ENCODE results near the gene C9orf50.

DNA sequence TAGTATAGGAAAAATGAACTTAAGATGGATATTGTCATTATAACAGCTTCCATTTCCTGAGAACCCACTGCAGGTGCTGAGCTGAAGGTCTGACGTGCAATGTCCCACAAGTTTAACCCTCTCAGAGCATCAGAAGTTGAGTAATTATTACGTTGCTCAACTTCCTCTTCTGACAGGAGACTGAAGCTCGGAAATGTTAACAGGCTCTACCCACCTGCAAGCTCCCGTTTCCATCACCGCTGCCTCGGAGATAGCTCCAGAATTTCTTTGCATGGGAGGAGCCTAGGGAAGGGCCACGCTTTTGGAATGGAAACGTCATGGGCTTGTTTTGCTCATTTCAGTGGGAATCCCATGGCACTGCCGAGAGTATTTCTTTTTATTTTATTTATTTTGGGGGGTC lies 4.0 kb upstream of the C9orf50 start:
- TF ChIP-seq ZNF350 (tag by site-specific recombination; IDR thresholded peaks at IDR 0.05) (no peak), YY1 (tag by site-specific recombination; IDR thresholded peaks at IDR 0.05) (no peak), ZNF239 (tag by site-specific recombination; IDR thresholded peaks at IDR 0.05) (no peak), ZNF133 (tag by site-specific recombination; IDR thresholded peaks at IDR 0.05) (no peak), ZFHX2 (tag by site-specific recombination; conservative IDR thresholded peaks at IDR 0.05) (no peak), ZNF530 (tag by site-specific recombination; IDR thresholded peaks at IDR 0.05; ENCODE audit: low read depth) (no peak), MZF1 (tag by site-specific recombination; IDR thresholded peaks at IDR 0.05; ENCODE audit: borderline replicate concordance) (no peak)
- TF ChIP-seq, protein P1, sequence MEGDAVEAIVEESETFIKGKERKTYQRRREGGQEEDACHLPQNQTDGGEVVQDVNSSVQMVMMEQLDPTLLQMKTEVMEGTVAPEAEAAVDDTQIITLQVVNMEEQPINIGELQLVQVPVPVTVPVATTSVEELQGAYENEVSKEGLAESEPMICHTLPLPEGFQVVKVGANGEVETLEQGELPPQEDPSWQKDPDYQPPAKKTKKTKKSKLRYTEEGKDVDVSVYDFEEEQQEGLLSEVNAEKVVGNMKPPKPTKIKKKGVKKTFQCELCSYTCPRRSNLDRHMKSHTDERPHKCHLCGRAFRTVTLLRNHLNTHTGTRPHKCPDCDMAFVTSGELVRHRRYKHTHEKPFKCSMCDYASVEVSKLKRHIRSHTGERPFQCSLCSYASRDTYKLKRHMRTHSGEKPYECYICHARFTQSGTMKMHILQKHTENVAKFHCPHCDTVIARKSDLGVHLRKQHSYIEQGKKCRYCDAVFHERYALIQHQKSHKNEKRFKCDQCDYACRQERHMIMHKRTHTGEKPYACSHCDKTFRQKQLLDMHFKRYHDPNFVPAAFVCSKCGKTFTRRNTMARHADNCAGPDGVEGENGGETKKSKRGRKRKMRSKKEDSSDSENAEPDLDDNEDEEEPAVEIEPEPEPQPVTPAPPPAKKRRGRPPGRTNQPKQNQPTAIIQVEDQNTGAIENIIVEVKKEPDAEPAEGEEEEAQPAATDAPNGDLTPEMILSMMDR (tag by site-specific recombination; IDR thresholded peaks at IDR 0.05) = no peak
- TF ChIP-seq, protein P2, sequence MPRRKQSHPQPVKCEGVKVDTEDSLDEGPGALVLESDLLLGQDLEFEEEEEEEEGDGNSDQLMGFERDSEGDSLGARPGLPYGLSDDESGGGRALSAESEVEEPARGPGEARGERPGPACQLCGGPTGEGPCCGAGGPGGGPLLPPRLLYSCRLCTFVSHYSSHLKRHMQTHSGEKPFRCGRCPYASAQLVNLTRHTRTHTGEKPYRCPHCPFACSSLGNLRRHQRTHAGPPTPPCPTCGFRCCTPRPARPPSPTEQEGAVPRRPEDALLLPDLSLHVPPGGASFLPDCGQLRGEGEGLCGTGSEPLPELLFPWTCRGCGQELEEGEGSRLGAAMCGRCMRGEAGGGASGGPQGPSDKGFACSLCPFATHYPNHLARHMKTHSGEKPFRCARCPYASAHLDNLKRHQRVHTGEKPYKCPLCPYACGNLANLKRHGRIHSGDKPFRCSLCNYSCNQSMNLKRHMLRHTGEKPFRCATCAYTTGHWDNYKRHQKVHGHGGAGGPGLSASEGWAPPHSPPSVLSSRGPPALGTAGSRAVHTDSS (tag by site-specific recombination; IDR thresholded peaks at IDR 0.05) = no peak
- TF ChIP-seq, protein P3, sequence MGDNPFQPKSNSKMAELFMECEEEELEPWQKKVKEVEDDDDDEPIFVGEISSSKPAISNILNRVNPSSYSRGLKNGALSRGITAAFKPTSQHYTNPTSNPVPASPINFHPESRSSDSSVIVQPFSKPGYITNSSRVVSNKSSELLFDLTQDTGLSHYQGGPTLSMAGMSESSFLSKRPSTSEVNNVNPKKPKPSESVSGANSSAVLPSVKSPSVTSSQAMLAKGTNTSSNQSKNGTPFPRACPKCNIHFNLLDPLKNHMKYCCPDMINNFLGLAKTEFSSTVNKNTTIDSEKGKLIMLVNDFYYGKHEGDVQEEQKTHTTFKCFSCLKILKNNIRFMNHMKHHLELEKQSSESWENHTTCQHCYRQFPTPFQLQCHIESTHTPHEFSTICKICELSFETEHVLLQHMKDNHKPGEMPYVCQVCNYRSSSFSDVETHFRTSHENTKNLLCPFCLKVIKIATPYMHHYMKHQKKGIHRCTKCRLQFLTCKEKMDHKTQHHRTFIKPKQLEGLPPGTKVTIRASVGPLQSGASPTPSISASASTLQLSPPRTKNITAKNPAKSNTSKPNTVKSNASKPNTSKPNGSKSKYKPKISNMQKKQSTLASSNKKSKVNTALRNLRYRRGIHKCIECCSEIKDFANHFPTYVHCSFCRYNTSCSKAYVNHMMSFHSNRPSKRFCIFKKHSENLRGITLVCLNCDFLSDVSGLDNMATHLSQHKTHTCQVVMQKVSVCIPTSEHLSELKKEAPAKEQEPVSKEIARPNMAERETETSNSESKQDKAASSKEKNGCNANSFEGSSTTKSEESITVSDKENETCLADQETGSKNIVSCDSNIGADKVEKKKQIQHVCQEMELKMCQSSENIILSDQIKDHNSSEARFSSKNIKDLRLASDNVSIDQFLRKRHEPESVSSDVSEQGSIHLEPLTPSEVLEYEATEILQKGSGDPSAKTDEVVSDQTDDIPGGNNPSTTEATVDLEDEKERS (tag by site-specific recombination; IDR thresholded peaks at IDR 0.05) = no peak
- TF ChIP-seq, protein P4, sequence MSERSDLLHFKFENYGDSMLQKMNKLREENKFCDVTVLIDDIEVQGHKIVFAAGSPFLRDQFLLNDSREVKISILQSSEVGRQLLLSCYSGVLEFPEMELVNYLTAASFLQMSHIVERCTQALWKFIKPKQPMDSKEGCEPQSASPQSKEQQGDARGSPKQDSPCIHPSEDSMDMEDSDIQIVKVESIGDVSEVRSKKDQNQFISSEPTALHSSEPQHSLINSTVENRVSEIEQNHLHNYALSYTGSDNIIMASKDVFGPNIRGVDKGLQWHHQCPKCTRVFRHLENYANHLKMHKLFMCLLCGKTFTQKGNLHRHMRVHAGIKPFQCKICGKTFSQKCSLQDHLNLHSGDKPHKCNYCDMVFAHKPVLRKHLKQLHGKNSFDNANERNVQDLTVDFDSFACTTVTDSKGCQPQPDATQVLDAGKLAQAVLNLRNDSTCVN (tag by site-specific recombination; optimal IDR thresholded peaks at IDR 0.05) = no peak
- TF ChIP-seq, protein P5, sequence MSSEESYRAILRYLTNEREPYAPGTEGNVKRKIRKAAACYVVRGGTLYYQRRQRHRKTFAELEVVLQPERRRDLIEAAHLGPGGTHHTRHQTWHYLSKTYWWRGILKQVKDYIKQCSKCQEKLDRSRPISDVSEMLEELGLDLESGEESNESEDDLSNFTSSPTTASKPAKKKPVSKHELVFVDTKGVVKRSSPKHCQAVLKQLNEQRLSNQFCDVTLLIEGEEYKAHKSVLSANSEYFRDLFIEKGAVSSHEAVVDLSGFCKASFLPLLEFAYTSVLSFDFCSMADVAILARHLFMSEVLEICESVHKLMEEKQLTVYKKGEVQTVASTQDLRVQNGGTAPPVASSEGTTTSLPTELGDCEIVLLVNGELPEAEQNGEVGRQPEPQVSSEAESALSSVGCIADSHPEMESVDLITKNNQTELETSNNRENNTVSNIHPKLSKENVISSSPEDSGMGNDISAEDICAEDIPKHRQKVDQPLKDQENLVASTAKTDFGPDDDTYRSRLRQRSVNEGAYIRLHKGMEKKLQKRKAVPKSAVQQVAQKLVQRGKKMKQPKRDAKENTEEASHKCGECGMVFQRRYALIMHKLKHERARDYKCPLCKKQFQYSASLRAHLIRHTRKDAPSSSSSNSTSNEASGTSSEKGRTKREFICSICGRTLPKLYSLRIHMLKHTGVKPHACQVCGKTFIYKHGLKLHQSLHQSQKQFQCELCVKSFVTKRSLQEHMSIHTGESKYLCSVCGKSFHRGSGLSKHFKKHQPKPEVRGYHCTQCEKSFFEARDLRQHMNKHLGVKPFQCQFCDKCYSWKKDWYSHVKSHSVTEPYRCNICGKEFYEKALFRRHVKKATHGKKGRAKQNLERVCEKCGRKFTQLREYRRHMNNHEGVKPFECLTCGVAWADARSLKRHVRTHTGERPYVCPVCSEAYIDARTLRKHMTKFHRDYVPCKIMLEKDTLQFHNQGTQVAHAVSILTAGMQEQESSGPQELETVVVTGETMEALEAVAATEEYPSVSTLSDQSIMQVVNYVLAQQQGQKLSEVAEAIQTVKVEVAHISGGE (tag by site-specific recombination; conservative IDR thresholded peaks at IDR 0.05; ENCODE audit: low read depth) = no peak
